ENCODE measurements around the gene HS6ST2. TPM values are rescaled to one million over a fixed set of nuclear protein-coding genes. Genes with fewer than 3 reads are reported as not detected.

HS6ST2 gene
- total and polyA plus RNA-seq, 2 donors from 2014 or later, result 2.0 to 11.9 TPM

DNA sequence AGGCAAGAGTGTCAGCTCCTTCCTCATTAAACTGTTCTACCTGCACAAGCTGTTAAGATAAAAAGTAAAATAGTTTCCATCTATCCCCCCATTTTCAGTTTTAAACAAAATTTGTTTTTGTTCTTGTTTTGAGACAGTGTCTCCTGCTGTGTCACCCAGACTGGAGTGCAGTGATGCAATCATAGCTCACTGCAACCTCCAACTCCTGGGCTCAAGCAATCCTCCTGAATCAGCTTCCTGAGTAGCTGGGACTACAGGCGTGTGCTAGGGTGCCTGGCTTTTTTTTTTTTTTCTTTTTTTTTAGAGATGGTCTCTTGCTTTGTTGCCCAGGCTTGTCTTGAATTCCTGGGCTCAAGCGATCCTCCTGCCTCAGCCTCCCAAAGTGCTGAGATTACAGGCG, 105.4 kb downstream of the HS6ST2 start:
- Histone ChIP-seq H3K9me3 (ENCODE audit: control insufficient read depth in 2 of 3, insufficient read depth in 1 of 3, low read length in 3 of 3) (no peaks in the 10 kb centered on the region), H3K4me1 (ENCODE audit: control insufficient read depth in 2 of 3, insufficient read depth in 2 of 3, low read depth in 1 of 3, low read length in 3 of 3) (no peaks in the 10 kb centered on the region), H3K4me3 (ENCODE audit: low read length in 3 of 3) (no peak overlapping the region), H3K27ac (ENCODE audit: low read depth in 2 of 2, low read length in 2 of 2) (no peak overlapping the region), H3K36me3 (ENCODE audit: control insufficient read depth in 2 of 3, insufficient read depth in 3 of 3, low read length in 3 of 3) (no peaks in the 10 kb centered on the region), H3K9ac (ENCODE audit: low read length in 3 of 3) (no peak overlapping the region), H3K27me3 (ENCODE audit: control insufficient read depth, insufficient read depth, low read length) (peaks cover 2% of the 10 kb centered on the region)
- intact Hi-C loops (cut with DNase I), result no loop called here
- no peak for DNase-seq
- no peak for FAIRE-seq
- TF ChIP-seq, protein P1, sequence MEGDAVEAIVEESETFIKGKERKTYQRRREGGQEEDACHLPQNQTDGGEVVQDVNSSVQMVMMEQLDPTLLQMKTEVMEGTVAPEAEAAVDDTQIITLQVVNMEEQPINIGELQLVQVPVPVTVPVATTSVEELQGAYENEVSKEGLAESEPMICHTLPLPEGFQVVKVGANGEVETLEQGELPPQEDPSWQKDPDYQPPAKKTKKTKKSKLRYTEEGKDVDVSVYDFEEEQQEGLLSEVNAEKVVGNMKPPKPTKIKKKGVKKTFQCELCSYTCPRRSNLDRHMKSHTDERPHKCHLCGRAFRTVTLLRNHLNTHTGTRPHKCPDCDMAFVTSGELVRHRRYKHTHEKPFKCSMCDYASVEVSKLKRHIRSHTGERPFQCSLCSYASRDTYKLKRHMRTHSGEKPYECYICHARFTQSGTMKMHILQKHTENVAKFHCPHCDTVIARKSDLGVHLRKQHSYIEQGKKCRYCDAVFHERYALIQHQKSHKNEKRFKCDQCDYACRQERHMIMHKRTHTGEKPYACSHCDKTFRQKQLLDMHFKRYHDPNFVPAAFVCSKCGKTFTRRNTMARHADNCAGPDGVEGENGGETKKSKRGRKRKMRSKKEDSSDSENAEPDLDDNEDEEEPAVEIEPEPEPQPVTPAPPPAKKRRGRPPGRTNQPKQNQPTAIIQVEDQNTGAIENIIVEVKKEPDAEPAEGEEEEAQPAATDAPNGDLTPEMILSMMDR (IDR thresholded peaks at IDR 0.05; ENCODE audit: borderline replicate concordance, extremely low read depth, insufficient read depth), result no peak

GRCh38 chrX:132848296-132848970, 110.0 kb downstream of the HS6ST2 start:
- Histone ChIP-seq H3K27me3 (ENCODE audit: control insufficient read depth, insufficient read depth, low read length) (no peaks in the 10 kb centered on the region), H3K4me3 (ENCODE audit: low read length in 3 of 3) (no peak overlapping the region), H3K36me3 (ENCODE audit: control insufficient read depth in 2 of 3, insufficient read depth in 3 of 3, low read length in 3 of 3) (no peaks in the 10 kb centered on the region), H3K9ac (ENCODE audit: low read length in 3 of 3) (no peak overlapping the region), H3K27ac (ENCODE audit: low read depth in 2 of 2, low read length in 2 of 2) (no peak overlapping the region), H3K4me1 (ENCODE audit: control insufficient read depth in 2 of 3, insufficient read depth in 2 of 3, low read depth in 1 of 3, low read length in 3 of 3) (no peaks in the 10 kb centered on the region), H3K9me3 (ENCODE audit: control insufficient read depth in 2 of 3, insufficient read depth in 1 of 3, low read length in 3 of 3) (no peaks in the 10 kb centered on the region)
- FAIRE-seq (no peak), DNase-seq (no peak)
- TF ChIP-seq, protein P1 (IDR thresholded peaks at IDR 0.05; ENCODE audit: borderline replicate concordance, extremely low read depth, insufficient read depth), result no peak
- intact Hi-C loops (cut with DNase I), result no loop called here

DNA sequence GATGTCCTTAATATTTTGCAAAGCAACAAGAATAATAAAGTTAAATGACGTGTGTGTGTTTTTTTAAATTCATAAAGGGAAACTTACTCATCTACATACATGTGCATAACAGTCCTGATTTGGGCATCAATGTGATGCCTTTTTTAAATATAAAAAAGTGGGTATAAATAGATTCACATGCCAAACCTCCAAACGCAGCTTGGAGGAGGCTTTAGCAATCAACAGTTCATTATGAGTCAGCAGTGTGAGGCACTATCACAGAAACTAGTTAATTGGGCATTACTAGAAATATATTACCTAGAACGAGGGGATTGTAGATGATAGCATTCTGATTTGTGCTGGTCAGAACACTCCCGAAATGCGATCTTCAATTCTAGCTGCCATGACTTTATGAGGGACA, 115.1 kb downstream of the HS6ST2 start:
- intact Hi-C loops (cut with DNase I), result no loop called here
- Histone ChIP-seq H3K27ac (ENCODE audit: low read depth in 2 of 2, low read length in 2 of 2) (no peak overlapping the region), H3K9ac (ENCODE audit: low read length in 3 of 3) (no peak overlapping the region), H3K4me1 (ENCODE audit: control insufficient read depth in 2 of 3, insufficient read depth in 2 of 3, low read depth in 1 of 3, low read length in 3 of 3) (no peaks in the 10 kb centered on the region), H3K4me3 (ENCODE audit: low read length in 3 of 3) (no peak overlapping the region), H3K27me3 (ENCODE audit: control insufficient read depth, insufficient read depth, low read length) (no peaks in the 10 kb centered on the region), H3K36me3 (ENCODE audit: control insufficient read depth in 2 of 3, insufficient read depth in 3 of 3, low read length in 3 of 3) (no peaks in the 10 kb centered on the region), H3K9me3 (ENCODE audit: control insufficient read depth in 2 of 3, insufficient read depth in 1 of 3, low read length in 3 of 3) (no peaks in the 10 kb centered on the region)
- TF ChIP-seq, protein P1 (IDR thresholded peaks at IDR 0.05; ENCODE audit: borderline replicate concordance, extremely low read depth, insufficient read depth), result no peak
- no peak for DNase-seq
- FAIRE-seq, result no peak
